K562 (cell line): ENCODE results near the gene CCDC171. TPM values are rescaled to one million over a fixed set of nuclear protein-coding genes. Genes with fewer than 3 reads are reported as not detected.

Experiments used
- ATAC-seq: fragments of 200-7000 bp; cut with Tn5 transposase; 3 replicates; pipeline ENCODE4 v1.9.1; 2020; ENCODE audit warnings: moderate library complexity
- BruUV-seq: library from RNA; stranded (reverse); fragments of 400-500 nt; replicated peaks from 2 replicates; lab custom pipeline; 2021; lab: Mats Ljungman, UMichigan
- CTCF ChIA-PET: fragments of 300-600 bp; formaldehyde crosslinking; extraction: SDS; loops from one replicate; lab custom pipeline; 2021; ENCODE audit warnings: low intra/inter-chr PET ratio; lab: Yijun Ruan, JAX
- POLR2A ChIA-PET: fragments of 300-600, 350-650 bp; sonication (Branson Sonifier 250); formaldehyde crosslinking; extraction: SDS; loops from one replicate; lab custom pipeline; 2021; ENCODE audit warnings: antibody characterized with exemption, inconsistent platforms; lab: Yijun Ruan, JAX
- DNase-seq, 4 experiments: peaks; one replicate each; pipeline versions ENCODE4 v3.0.0 to v3.0.0-alpha.2; 2011 to 2018; ENCODE audit warnings: low spot score in 3 of 4, mixed read lengths in 3 of 4; ENCODE audit errors: extremely low read depth in 1 of 4
- FAIRE-seq: peaks from 2 replicates; lab custom pipeline; 2011; peaks lifted over from hg19 to GRCh38; lab: Jason Lieb, UNC
- H2AFZ ChIP-seq: 2 replicates; pipeline ENCODE4 v1.6.0; 2011; ENCODE audit warnings: low read depth, low read length, control low read depth, inconsistent platforms
- H3K27ac ChIP-seq: fragments of 200-600 bp; 3 replicates; pipeline ENCODE4 v1.8.0; 2011; ENCODE audit warnings: low read depth, mild to moderate bottlenecking, control low read depth, inconsistent platforms, low read length, moderate library complexity, mixed read lengths; ENCODE audit errors: extremely low read depth
- H3K27me3 ChIP-seq, 2 experiments: fragments of 300-600 bp in 1 of 2; 2 replicates in 1 of 2; 3 replicates in 1 of 2; pipeline versions ENCODE4 v1.6.0 to v1.8.0; 2011; ENCODE audit warnings: inconsistent platforms in 2 of 2, low read length in 2 of 2, mild to moderate bottlenecking in 1 of 2, mixed read lengths in 1 of 2, moderate library complexity in 1 of 2; ENCODE audit not compliant: control insufficient read depth in 2 of 2, insufficient read depth in 2 of 2
- H3K36me3 ChIP-seq: fragments of 300-600 bp; 3 replicates; pipeline ENCODE4 v1.8.0; 2011; ENCODE audit warnings: mild to moderate bottlenecking, low read length, inconsistent platforms; ENCODE audit not compliant: control insufficient read depth, insufficient read depth
- H3K4me1 ChIP-seq, 2 experiments: fragments of 200-600 bp in 1 of 2; replicated peaks in 1 of 2; 2 replicates in 1 of 2; 3 replicates in 1 of 2; pipeline versions ENCODE4 v1.5.1 to v1.8.0; 2011; ENCODE audit warnings: inconsistent platforms in 2 of 2, low read length in 2 of 2, mild to moderate bottlenecking in 1 of 2, mixed read lengths in 1 of 2, moderate library complexity in 1 of 2; ENCODE audit not compliant: control insufficient read depth in 2 of 2, insufficient read depth in 2 of 2
- H3K4me2 ChIP-seq: 2 replicates; pipeline ENCODE4 v1.6.1; 2011; ENCODE audit warnings: low read length, control low read depth, inconsistent platforms, mixed read lengths; ENCODE audit not compliant: insufficient read depth
- H3K4me3 ChIP-seq: fragments of 200-600 bp; sonication (generic), shearing (Covaris generic); 2 replicates; pipeline ENCODE4 v1.5.1; 2016; ENCODE audit warnings: control low read depth, inconsistent platforms
- H3K79me2 ChIP-seq: fragments of 200-600 bp; 3 replicates; pipeline ENCODE4 v1.8.0; 2011; ENCODE audit warnings: low read length, inconsistent platforms; ENCODE audit not compliant: control insufficient read depth, insufficient read depth
- H3K9ac ChIP-seq, 2 experiments: 2 replicates each; pipeline versions ENCODE4 v1.6.0 to v1.6.1; 2011; ENCODE audit warnings: low read depth in 2 of 2, low read length in 2 of 2, control low read depth in 1 of 2, inconsistent platforms in 1 of 2, mild to moderate bottlenecking in 1 of 2, mixed read lengths in 1 of 2; ENCODE audit not compliant: insufficient read depth in 1 of 2
- H3K9me1 ChIP-seq: one replicate; pipeline ENCODE4 v1.6.0; 2011; ENCODE audit warnings: inconsistent platforms, mild to moderate bottlenecking, low read length, moderate library complexity; ENCODE audit not compliant: control insufficient read depth, insufficient read depth
- H3K9me3 ChIP-seq: replicated peaks from 2 replicates; pipeline ENCODE4 v1.5.1; 2011; ENCODE audit warnings: low read depth, low read length, inconsistent platforms; ENCODE audit not compliant: control insufficient read depth, insufficient read depth
- H4K20me1 ChIP-seq: replicated peaks from 2 replicates; pipeline ENCODE4 v1.6.1; 2011; ENCODE audit warnings: low read length, inconsistent platforms, mixed read lengths; ENCODE audit not compliant: control insufficient read depth, insufficient read depth
- CREM ChIP-seq: IDR thresholded peaks from 2 replicates; pipeline ENCODE4 v1.6.1; 2014; ENCODE audit warnings: antibody characterized with exemption, low read depth
- ELF4 ChIP-seq: fragments of 450-650 bp; formaldehyde crosslinking; IDR thresholded peaks from 2 replicates; pipeline ENCODE4 v1.4.0; 2022; ENCODE audit warnings: missing genetic modification characterization
- ESRRA ChIP-seq: fragments of 450-650 bp; IDR thresholded peaks from 2 replicates; pipeline ENCODE4 v1.6.1; 2014; ENCODE audit warnings: low read depth, mild to moderate bottlenecking, moderate library complexity, borderline replicate concordance
- MNT ChIP-seq, 2 experiments: fragments of 450-650 bp; conservative IDR thresholded peaks; 2 replicates each; pipeline ENCODE4 v1.6.1; 2017; ENCODE audit warnings: mild to moderate bottlenecking in 2 of 2, moderate library complexity in 2 of 2
- MTA3 ChIP-seq: fragments of 450-650 bp; formaldehyde crosslinking; IDR thresholded peaks from 2 replicates; pipeline ENCODE4 v1.6.1; 2017; ENCODE audit warnings: mild to moderate bottlenecking, borderline replicate concordance
- NR1H2 ChIP-seq: sonication (generic); formaldehyde crosslinking; IDR thresholded peaks from 2 replicates; pipeline ENCODE4 v1.4.0; 2020; ENCODE audit warnings: mild to moderate bottlenecking, missing genetic modification reagents
- NR2C2 ChIP-seq, 2 experiments: fragments of 200-800 bp in 1 of 2; sonication (Bioruptor generic) in 1 of 2; sonication (generic) in 1 of 2; formaldehyde crosslinking in 1 of 2; IDR thresholded peaks; 2 replicates each; pipeline versions ENCODE4 v1.6.1 to v1.8.0; 2016 to 2022; ENCODE audit warnings: mild to moderate bottlenecking in 1 of 2, missing compliant biosample characterization in 1 of 2, missing genetic modification characterization in 1 of 2, missing genetic modification reagents in 1 of 2
- RBM22 ChIP-seq: fragments of 200-400 bp; formaldehyde crosslinking; IDR thresholded peaks from 2 replicates; pipeline ENCODE4 v1.6.1; 2018; ENCODE audit warnings: low read length, low read depth; ENCODE audit not compliant: poor library complexity, severe bottlenecking
- ZNF174 ChIP-seq: fragments of 250-450 bp; sonication (Bioruptor Pico); IDR thresholded peaks from 2 replicates; pipeline ENCODE4 v1.4.0; 2020; ENCODE audit warnings: mild to moderate bottlenecking
- ZNF444 ChIP-seq: fragments of 250-450 bp; sonication (Bioruptor Pico); IDR thresholded peaks from 2 replicates; pipeline ENCODE4 v1.4.0; 2020; ENCODE audit warnings: mild to moderate bottlenecking, moderate library complexity
- WGBS: fragments of 100-300 bp; shearing (Covaris generic); methylation state at CpG from one replicate; pipeline ENCODE4 v1.1.6; 2016; ENCODE audit warnings: low coverage, mixed read lengths; ENCODE audit not compliant: insufficient coverage; ENCODE audit errors: missing lambda C conversion rate; 5-methylcytosine and 5-hydroxymethylcytosine counted together
- in situ Hi-C: fragments of 300-500 bp; cut with MboI; formaldehyde crosslinking; loops from 4 replicates; pipeline ENCODE4 v1.15.0; 2018; ENCODE audit warnings: inconsistent platforms, mixed read lengths
- intact Hi-C: fragments of 100-400 bp; cut with micrococcal nuclease; formaldehyde crosslinking; loops from 2 replicates; pipeline ENCODE4 v1.14.2; 2022
- polyA plus RNA-seq, 8 experiments: library from polyadenylated mRNA; depleted of rRNA in 4 of 8; stranded (reverse) in 5 of 8; unstranded in 3 of 8; fragments of >200 nt; fragmentation: Nextera tagmentation in 2 of 8; fragmentation: Illumina TruSeq in 1 of 8; extraction: Ambion mirVana in 2 of 8; extraction: Trizol in 1 of 8; gene quantifications; 2 replicates each; pipeline versions ENCODE4 v1.2.1 to v1.2.3, GENCODE V29; 2011 to 2014; ENCODE audit warnings: inconsistent platforms in 1 of 8, missing spikeins in 1 of 8
- total RNA-seq, 7 experiments: library from RNA; depleted of rRNA in 6 of 7; stranded (reverse); fragments of >200 nt in 6 of 7; fragmentation: Illumina TruSeq in 2 of 7; extraction: Trizol in 2 of 7; gene quantifications; 2 replicates each; pipeline versions ENCODE4 v1.2.1 to v1.2.3, GENCODE V29; 2011 to 2021; ENCODE audit warnings: low replicate concordance in 1 of 7
- TF ChIP-seq, protein P1 (sequence below): fragments of 250-450 bp; sonication (Bioruptor Pico); IDR thresholded peaks from 2 replicates; pipeline ENCODE4 v1.5.1; 2021; ENCODE audit warnings: mild to moderate bottlenecking

Gene CCDC171
- total and polyA plus RNA-seq, 9 of the 15 experiments (the other 6 are each of a cell fraction or from before 2014, with no cell fraction given): 0.08 to 3.8 (median 0.27) TPM

DNA sequence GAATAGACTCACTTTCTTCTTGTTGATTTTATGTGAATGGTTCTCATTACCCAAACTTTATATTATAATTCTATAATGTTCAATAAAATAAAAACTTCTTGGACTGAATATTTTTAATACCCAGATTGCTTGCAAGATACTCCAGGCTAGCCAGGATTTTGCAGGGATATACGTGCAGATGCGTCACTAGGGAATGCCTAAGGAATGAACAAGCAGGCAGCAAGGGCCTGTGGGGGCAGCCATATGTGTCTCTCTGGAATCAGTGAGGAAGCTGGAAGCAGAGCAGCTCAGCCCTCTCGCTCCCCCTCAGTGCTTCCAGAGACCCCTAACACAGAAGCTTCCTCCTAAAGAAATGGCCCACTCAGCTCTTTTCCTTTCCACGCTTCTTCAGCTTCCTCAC, 457.4 kb downstream of the CCDC171 start:
- Histone ChIP-seq H3K36me3 (no peaks in the 10 kb centered on the region), H3K27ac (no peak overlapping the region), H2AFZ (no peak overlapping the region), H3K4me3 (no peak overlapping the region), H3K4me1 (no peaks in the 10 kb centered on the region), H3K9me3 (no peaks in the 10 kb centered on the region), H4K20me1 (no peaks in the 10 kb centered on the region), H3K79me2 (no peaks in the 10 kb centered on the region), H3K9ac (no peak overlapping the region), H3K4me2 (no peak overlapping the region), H3K9me1 (no peaks in the 10 kb centered on the region), H3K27me3 (no peaks in the 10 kb centered on the region)
- in situ Hi-C loops (no loop called here), intact Hi-C loops (no loop called here)
- ChIA-PET POLR2A (no interaction called here), CTCF (no interaction called here)
- FAIRE-seq (no peak), DNase-seq (no peak), ATAC-seq (no peak)
- no peak for TF ChIP-seq ZNF444
- no peak for TF ChIP-seq RBM22
- no peak for TF ChIP-seq CREM
- TF ChIP-seq ZNF174 (CRISPR knock-in tag): no peak
- TF ChIP-seq ESRRA: no peak
- TF ChIP-seq MNT (conservative IDR thresholded peaks at IDR 0.05): no peak
- TF ChIP-seq, protein P1, sequence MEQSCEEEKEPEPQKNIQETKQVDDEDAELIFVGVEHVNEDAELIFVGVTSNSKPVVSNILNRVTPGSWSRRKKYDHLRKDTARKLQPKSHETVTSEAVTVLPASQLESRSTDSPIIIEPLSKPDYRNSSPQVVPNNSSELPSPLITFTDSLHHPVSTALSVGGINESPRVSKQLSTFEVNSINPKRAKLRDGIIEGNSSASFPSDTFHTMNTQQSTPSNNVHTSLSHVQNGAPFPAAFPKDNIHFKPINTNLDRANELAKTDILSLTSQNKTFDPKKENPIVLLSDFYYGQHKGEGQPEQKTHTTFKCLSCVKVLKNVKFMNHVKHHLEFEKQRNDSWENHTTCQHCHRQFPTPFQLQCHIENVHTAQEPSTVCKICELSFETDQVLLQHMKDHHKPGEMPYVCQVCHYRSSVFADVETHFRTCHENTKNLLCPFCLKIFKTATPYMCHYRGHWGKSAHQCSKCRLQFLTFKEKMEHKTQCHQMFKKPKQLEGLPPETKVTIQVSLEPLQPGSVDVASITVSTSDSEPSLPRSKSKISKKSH (CRISPR knock-in tag): no peak
- no peak for TF ChIP-seq NR2C2 (CRISPR knock-in tag; IDR thresholded peaks at IDR 0.05)
- TF ChIP-seq NR2C2 (tag; IDR thresholded peaks at IDR 0.05): no peak
- no peak for TF ChIP-seq NR1H2 (CRISPR knock-in tag)
- TF ChIP-seq MTA3: no peak
- TF ChIP-seq ELF4 (CRISPR knock-in tag): no peak
- no TSS peak for BruUV-seq
- WGBS: 0% methylated on average over 2 of the region's 4 CpGs
